Left colon (tissue), 2 donors: ENCODE measurements around the gene OR51B2. TPM values are rescaled to one million over a fixed set of nuclear protein-coding genes. Genes with fewer than 3 reads are reported as not detected.
"Not testable (repeated sequence)": the region's sequence is repeated elsewhere in the genome, so short reads cannot be mapped to it uniquely, and the experiment has no call there.

Experiments used
- ATAC-seq: fragments of 200-7000 bp; cut with Tn5 transposase; one replicate; pipeline ENCODE4 v1.9.1; 2020; ENCODE audit warnings: mild to moderate bottlenecking, moderate library complexity
- DNase-seq, 2 donors: peaks; one replicate each; pipeline ENCODE4 v3.0.0-alpha.2; 2020
- intact Hi-C, 2 donors: fragments of 100-400 bp; cut with DNase I in 1 of 2; cut with micrococcal nuclease in 1 of 2; formaldehyde crosslinking; loops; one replicate each; pipeline versions ENCODE4 v1.11.2 to v1.14.0; 2022; cut with DNase I, micrococcal nuclease
- long read RNA-seq: library from polyadenylated mRNA; unstranded; transcript quantifications from one replicate; pipeline ENCODE4 v2.0.0, GENCODE V29; 2021
- total RNA-seq, 2 donors: library from RNA; stranded (reverse); fragmentation: NEBNext Ultra II Directional; extraction: Animal tissue kit (Norgen Biotek cat#: 25700); gene quantifications; one replicate each; pipeline ENCODE4 v1.2.1, GENCODE V29; 2021
- donor health status: DM: no; HTN: no; CAD: no.
- donor health status: DM: yes; HTN: yes; CAD: no.

The OR51B2 gene, protein sequence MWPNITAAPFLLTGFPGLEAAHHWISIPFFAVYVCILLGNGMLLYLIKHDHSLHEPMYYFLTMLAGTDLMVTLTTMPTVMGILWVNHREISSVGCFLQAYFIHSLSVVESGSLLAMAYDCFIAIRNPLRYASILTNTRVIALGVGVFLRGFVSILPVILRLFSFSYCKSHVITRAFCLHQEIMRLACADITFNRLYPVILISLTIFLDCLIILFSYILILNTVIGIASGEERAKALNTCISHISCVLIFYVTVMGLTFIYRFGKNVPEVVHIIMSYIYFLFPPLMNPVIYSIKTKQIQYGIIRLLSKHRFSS
- not detected for total RNA-seq
- long read RNA-seq = 0 reads

- intact Hi-C loops = no loop called here
- ATAC-seq (no peak), DNase-seq (no peak)
Observed at GRCh38 chr11:5324197-5324596, at the start of gene OR51B2. TSS of gene OR51B2 (minus strand) at chr11:5324297. CDS start at chr11:5324297, 0 bp downstream.

DNA sequence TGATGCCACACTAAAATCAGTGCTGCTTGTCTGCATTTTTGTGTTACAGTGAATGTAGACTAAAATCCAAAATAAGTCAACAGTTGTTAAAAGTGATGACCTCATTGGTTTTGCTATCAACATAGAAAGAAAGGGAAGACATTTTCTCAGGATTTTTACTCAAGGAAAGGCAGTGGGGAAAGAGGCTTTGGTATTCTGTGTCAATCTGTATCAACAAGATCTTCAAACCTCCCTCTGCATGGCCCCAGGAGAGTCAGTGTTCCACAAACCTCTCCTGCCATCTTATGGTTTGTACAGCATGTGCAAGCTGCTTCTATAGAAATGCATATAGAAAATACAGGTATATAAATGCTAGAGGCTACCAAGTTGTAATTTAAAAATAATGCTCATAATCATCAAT lies 45.7 kb upstream of the OR51B2 start:
- ATAC-seq (no peak), DNase-seq (no peak)
- intact Hi-C loops = no loop called here

- DNase-seq (no peak), ATAC-seq (no peak)
- intact Hi-C loops = no loop called here
Observed at GRCh38 chr11:5368502-5369043, 44.5 kb upstream of the OR51B2 start.

DNA sequence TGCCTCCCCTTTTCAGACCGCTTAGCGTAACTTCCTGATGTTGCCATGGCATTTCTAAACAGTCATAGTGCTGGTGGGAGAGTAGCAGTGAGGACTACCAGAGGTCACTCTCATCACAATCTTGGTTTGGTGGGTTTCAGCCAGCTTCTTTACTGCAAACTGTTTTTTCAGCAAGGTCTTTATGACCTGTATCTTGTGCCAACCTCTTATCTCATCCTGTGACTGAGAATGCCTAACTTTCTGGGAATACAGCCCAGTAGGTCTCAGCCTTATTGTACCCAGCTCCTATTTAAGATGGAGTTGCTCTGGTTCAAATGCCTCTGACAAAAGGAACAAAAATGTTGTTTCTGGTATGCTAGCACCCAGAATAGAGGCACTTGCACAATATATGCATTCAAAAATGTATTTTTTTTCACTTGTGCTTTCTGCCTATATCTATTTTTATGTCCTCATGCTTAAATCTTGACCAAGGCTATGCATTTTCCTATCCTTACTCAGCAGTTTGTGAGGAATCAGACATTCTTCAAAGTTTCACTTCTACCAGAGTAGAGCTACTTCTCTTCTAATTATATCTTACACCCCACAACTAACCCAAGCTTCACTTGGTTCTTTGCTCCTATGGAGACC lies 43.5 kb upstream of the OR51B2 start:
- intact Hi-C loops = no loop called here
- ATAC-seq = no peak
- no peak for DNase-seq

DNA sequence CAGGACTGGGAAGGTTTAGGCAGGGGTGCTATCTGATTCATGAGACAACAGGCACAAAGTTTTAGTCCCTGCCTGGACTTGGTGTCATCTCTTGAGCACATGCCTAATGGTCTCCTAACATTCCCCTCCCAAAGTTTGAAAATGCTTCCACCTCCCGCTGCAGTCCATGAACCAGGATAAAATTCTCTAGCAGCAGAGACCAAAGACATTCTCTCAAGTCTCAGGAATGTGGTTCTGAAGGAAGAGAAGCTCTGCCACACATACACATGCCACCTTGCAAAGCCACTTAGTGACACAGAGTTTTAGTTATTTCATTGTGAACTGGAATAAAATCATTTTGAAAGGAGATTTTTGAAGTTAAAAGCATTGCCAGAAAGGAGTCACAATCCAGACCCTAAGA lies 42.8 kb upstream of the OR51B2 start:
- ATAC-seq (no peak), DNase-seq (no peak)
- intact Hi-C loops = no loop called here

DNA sequence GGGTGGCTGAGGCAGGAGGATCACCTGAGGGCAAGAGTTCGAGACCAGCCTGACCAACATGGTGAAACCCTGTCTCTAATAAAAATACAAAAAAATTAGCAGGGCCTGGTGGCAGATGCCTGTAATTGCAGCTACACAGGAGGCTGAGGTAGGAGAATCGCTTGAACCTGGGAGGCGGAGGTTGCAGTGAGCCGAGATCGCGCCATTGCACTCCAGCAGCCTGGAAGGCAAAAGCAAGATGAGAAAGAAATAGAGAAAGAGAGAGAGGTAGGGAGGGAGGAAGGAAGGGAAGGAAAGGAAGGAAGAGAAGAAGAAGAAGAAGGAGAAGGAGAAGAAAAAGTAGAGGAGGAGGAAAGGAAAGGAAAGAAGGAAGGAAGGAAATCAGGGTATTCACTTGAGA lies 42.3 kb upstream of the OR51B2 start:
- DNase-seq, intact Hi-C loops, ATAC-seq: not testable (repeated sequence)

DNA sequence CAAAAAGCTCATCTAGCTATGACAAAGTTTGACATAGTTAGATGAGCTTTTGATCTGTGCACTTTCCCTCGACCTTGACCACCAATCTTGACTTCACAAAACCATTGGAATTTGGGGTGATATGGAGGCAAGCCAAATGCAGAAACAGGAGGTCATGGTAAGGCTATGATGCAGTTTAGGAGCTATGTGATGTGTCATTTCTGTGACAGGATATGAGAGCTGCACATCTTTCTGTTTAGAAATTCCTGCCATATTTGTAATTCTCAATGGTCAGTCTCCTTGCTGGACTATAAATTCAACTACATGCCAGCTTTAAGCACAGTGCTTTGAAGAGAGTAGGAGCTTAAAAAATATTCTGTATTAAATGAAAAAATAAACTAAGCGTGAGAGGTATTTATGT lies 40.1 kb upstream of the OR51B2 start:
- DNase-seq = no peak
- ATAC-seq = no peak
- intact Hi-C loops = no loop called here

- ATAC-seq (no peak), DNase-seq (no peak)
- intact Hi-C loops = no loop called here
Observed at GRCh38 chr11:5363679-5364078, 39.6 kb upstream of the OR51B2 start.

DNA sequence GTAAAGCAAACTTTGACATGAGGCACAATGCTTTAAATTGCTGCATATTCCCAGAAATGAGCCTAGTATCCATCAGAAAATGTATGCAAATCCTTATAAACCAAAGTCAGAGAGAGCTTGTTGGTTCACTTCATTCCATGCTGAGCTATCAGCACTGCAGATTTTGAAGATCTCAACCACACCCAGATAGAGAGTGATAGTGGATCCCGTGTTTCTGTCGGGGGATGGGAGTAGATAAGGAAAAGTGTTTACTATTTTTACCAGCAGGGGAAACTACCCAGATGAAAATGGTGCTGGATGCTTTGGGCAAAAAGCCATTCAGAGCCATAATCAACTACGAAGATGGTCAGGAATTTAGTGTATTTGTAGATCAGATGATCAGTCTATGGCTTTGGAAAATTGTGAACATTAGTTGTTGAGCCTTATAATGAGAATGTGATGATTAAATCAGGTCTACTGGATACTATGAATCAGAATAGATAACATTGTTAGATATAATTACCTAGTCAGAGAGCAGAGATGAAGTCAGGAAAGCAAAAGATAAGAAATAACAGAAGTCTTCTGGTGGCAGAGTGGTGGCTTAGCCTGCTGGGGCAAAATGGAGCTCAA lies 38.0 kb upstream of the OR51B2 start:
- intact Hi-C loops = no loop called here
- DNase-seq (no peak), ATAC-seq (no peak)

DNA sequence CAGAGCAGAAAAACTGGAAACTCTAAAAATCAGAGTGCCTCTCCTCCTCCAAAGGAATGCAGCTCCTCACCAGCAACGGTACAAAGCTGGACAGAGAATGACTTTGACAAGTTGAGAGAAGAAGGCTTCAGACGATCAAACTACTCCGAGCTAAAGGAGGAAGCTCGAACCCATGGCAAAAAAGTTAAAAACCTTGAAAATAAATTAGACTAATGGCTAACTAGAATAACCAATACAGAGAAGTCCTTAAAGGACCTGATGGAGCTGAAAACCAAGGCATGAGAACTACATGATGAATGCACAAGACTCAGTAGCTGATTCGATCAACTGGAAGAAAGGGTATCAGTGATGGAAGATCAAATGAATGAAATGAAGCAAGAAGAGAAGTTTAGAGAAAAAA lies 31.9 kb upstream of the OR51B2 start:
- intact Hi-C loops, ATAC-seq, DNase-seq: not testable (repeated sequence)

GRCh38 chr11:5351208-5351607 lies 27.1 kb upstream of the OR51B2 start, which contains the start of gene OR51B6:
TSS of gene OR51B6 (plus strand) at chr11:5351508. CDS start at chr11:5351508, 0 bp downstream.
- ATAC-seq = no peak
- intact Hi-C loops = no loop called here

GRCh38 chr11:5349550-5349949 lies 25.5 kb upstream of the OR51B2 start:
- no peak for DNase-seq
- no peak for ATAC-seq
- intact Hi-C loops = no loop called here

More at GRCh38 chr11:5351208-5351607, 27.1 kb upstream of the OR51B2 start, which contains the start of gene OR51B6:
- no peak for DNase-seq

GRCh38 chr11:5348551-5349194 lies 24.6 kb upstream of the OR51B2 start:
- ATAC-seq (no peak), DNase-seq (no peak)
- intact Hi-C loops = no loop called here

DNA sequence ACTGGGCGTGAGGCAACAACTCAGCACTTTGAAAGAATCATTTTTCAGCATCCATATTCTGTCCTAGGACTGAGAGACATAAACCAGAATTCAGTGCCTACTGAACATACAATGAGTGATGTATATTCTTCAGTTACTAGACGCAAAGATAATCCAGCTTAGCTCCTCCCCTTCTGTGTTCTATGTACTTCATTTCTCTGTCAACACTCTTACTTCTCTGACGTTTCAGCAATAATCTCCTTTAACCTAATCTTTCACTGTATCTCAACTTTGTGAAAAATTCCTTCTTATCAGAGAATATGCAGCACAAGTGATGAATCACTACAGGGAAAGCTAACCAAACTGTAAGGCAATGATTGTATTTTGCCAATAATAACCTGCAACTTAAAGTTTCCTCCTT lies 21.7 kb upstream of the OR51B2 start:
- DNase-seq (no peak), ATAC-seq (no peak)
- intact Hi-C loops = no loop called here

DNA sequence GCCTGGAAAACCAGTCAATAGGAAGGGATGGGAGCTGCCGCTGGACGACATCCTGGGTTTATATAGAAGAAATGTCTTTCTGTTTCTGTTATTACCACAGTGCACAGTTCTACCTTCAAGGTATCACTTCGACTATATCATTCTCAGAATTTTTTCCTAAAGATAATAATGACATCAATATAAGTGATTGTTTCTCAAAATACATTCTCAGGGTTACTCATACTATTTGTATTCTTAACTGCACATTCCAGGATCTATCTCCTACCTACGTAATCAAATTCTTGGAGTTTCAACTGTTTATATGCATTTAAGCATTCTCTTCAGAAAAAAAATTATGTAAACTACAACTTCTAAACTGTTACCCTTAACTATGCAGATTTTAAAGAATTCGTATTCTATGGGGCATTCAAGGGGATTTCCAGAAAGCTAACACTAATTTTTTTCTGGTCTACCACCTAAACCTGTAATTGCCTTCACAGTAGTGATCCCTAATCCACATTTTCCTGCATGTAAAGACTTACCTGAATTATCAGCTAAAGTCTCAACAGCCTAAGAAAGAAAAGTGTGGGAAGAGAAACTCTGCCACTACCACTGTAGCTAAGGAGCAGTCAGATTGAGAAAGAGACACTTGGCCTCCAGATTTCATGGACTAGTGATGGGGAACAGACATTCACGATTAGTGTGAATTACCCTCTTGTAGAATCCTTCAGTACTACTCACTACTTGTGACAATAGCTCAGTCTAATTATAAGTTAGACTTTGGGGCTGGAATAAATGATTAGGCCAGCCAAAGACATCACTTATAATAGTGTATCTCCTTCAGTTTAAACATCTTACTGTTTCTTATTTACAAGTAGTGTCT lies 19.6 kb upstream of the OR51B2 start, which contains the start of gene OR51B5:
OR51B5 (minus strand) TSS at position 51 of the 862 bp plus-strand sequence; CDS start at position 51, 0 bp downstream.
- ATAC-seq (no peak), DNase-seq (no peak)
- intact Hi-C loops = no loop called here

- ATAC-seq = no peak
- no peak for DNase-seq
- intact Hi-C loops = no loop called here
Observed at GRCh38 chr11:5339771-5340322, 15.8 kb upstream of the OR51B2 start.

DNA sequence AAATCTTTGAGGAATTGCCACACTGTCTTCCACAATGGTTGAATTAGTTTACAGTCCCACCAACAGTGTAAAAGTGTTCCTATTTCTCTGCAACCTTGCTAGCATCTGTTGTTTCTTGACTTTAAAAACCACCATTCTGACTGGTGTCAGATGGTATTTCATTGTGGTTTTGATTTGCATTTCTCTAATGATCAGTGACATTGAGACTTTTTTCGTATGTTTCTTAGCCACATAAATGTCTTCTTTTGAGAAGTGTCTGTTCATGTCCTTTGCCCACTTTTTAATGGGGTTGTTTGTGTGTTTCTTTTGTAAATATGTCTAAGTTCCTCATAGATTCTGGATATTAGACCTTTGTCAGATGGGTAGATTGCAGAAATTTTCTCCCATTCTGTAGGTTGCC lies 13.2 kb upstream of the OR51B2 start:
- intact Hi-C loops, ATAC-seq, DNase-seq: not testable (repeated sequence)

DNA sequence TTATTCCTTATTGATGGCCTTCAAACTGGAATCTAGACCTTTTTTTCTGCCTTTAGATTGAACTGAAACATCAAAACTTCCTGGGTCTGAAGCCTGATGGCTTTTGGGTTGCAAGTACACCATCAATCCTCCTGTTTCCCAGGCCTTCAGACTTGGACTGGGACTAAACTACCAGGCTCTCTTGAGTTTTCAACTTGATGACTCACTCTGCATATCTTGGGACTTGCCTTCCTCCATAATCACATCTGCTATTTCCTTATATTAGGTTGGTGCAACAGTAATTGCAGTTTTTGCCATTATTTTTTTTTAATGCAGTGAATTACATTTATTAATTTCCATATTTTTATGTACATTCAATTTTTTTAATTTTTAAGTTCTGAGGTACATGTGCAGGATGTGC lies 12.2 kb upstream of the OR51B2 start:
- intact Hi-C loops = no loop called here
- DNase-seq = no peak
- ATAC-seq = no peak
